Measurements from ENCODE around the gene OPCML. TPM values are rescaled to one million over a fixed set of nuclear protein-coding genes. Genes with fewer than 3 reads are reported as not detected.

Gene OPCML
- total RNA-seq, 2 experiments from 2014 or later: not detected

- Mint-ChIP-seq H3K27me3 (no peaks in the 10 kb centered on the region), H3K9me3 (no peaks in the 10 kb centered on the region), H3K36me3 (ENCODE audit: low read depth) (no peaks in the 10 kb centered on the region), H3K4me3 (no peak overlapping the region), H3K27ac (no peak overlapping the region), H3K4me1 (no peaks in the 10 kb centered on the region)
- CTCF ChIA-PET: interaction anchor here (0.5 kb wide), 1 partner anchor 76 kb away, joined by 3 read pairs; no protein-coding TSS in a partner anchor
- DNase-seq: no peak
- POLR2A ChIA-PET: no interaction called here
Measured at GRCh38 chr11:133058501-133058900, 473.8 kb downstream of the OPCML start.

GRCh38 chr11:133053124-133053776 is 479.1 kb downstream of the OPCML start:
- H3K4me3 Mint-ChIP-seq: no peak overlapping the region
- ChIA-PET POLR2A (no interaction called here), CTCF (no interaction called here)
- H3K4me1 Mint-ChIP-seq: no peaks in the 10 kb centered on the region
- H3K36me3 Mint-ChIP-seq (ENCODE audit: low read depth): no peaks in the 10 kb centered on the region
- no peaks in the 10 kb centered on the region for H3K9me3 Mint-ChIP-seq
- no peak for DNase-seq
- H3K27ac Mint-ChIP-seq: no peak overlapping the region
- no peaks in the 10 kb centered on the region for H3K27me3 Mint-ChIP-seq

GRCh38 chr11:133052537-133052936 is 479.8 kb downstream of the OPCML start:
- Mint-ChIP-seq H3K4me1 (no peaks in the 10 kb centered on the region), H3K36me3 (ENCODE audit: low read depth) (no peaks in the 10 kb centered on the region), H3K27ac (no peak overlapping the region), H3K9me3 (no peaks in the 10 kb centered on the region), H3K4me3 (no peak overlapping the region), H3K27me3 (no peaks in the 10 kb centered on the region)
- ChIA-PET POLR2A (no interaction called here), CTCF (no interaction called here)
- DNase-seq: no peak

- ChIA-PET CTCF (interaction anchor here (0.5 kb wide), 1 partner anchor 1361 kb away, joined by 3 read pairs; no protein-coding TSS in a partner anchor), POLR2A (no interaction called here)
- H3K4me1 Mint-ChIP-seq: no peaks in the 10 kb centered on the region
- no peaks in the 10 kb centered on the region for H3K27me3 Mint-ChIP-seq
- H3K36me3 Mint-ChIP-seq (ENCODE audit: low read depth): no peaks in the 10 kb centered on the region
- no peak overlapping the region for H3K4me3 Mint-ChIP-seq
- no peak overlapping the region for H3K27ac Mint-ChIP-seq
- no peaks in the 10 kb centered on the region for H3K9me3 Mint-ChIP-seq
- no peak for DNase-seq
Measured at GRCh38 chr11:133049244-133050019, 482.9 kb downstream of the OPCML start.

GRCh38 chr11:133048270-133048669 is 484.0 kb downstream of the OPCML start:
- H3K27me3 Mint-ChIP-seq: no peaks in the 10 kb centered on the region
- ChIA-PET CTCF (no interaction called here), POLR2A (no interaction called here)
- no peak for DNase-seq
- H3K4me3 Mint-ChIP-seq: no peak overlapping the region
- H3K4me1 Mint-ChIP-seq: no peaks in the 10 kb centered on the region
- H3K9me3 Mint-ChIP-seq: no peaks in the 10 kb centered on the region
- no peaks in the 10 kb centered on the region for H3K36me3 Mint-ChIP-seq (ENCODE audit: low read depth)
- no peak overlapping the region for H3K27ac Mint-ChIP-seq

- CTCF ChIA-PET: no interaction called here
- H3K27me3 Mint-ChIP-seq: no peaks in the 10 kb centered on the region
- no peak overlapping the region for H3K27ac Mint-ChIP-seq
- no peaks in the 10 kb centered on the region for H3K4me1 Mint-ChIP-seq
- H3K4me3 Mint-ChIP-seq: no peak overlapping the region
- POLR2A ChIA-PET: no interaction called here
- no peaks in the 10 kb centered on the region for H3K9me3 Mint-ChIP-seq
- DNase-seq: no peak
- no peaks in the 10 kb centered on the region for H3K36me3 Mint-ChIP-seq (ENCODE audit: low read depth)
Measured at GRCh38 chr11:133047771-133048115, 484.6 kb downstream of the OPCML start.

- POLR2A ChIA-PET: no interaction called here
- no peak for DNase-seq
- H3K27ac Mint-ChIP-seq: no peak overlapping the region
- H3K27me3 Mint-ChIP-seq: no peaks in the 10 kb centered on the region
- H3K4me3 Mint-ChIP-seq: no peak overlapping the region
- no peaks in the 10 kb centered on the region for H3K4me1 Mint-ChIP-seq
- no peaks in the 10 kb centered on the region for H3K36me3 Mint-ChIP-seq (ENCODE audit: low read depth)
- CTCF ChIA-PET: no interaction called here
- H3K9me3 Mint-ChIP-seq: no peaks in the 10 kb centered on the region
Measured at GRCh38 chr11:133047036-133047770, 485.1 kb downstream of the OPCML start.

GRCh38 chr11:133046252-133046651 is 486.0 kb downstream of the OPCML start:
- Mint-ChIP-seq H3K27me3 (no peaks in the 10 kb centered on the region), H3K9me3 (no peaks in the 10 kb centered on the region), H3K4me3 (no peak overlapping the region), H3K4me1 (no peaks in the 10 kb centered on the region), H3K36me3 (ENCODE audit: low read depth) (no peaks in the 10 kb centered on the region), H3K27ac (no peak overlapping the region)
- ChIA-PET CTCF (no interaction called here), POLR2A (no interaction called here)
- no peak for DNase-seq

- Mint-ChIP-seq H3K27me3 (no peaks in the 10 kb centered on the region), H3K4me1 (no peaks in the 10 kb centered on the region), H3K9me3 (peaks cover 4% of the 10 kb centered on the region), H3K36me3 (ENCODE audit: low read depth) (no peaks in the 10 kb centered on the region), H3K27ac (no peak overlapping the region), H3K4me3 (no peak overlapping the region)
- POLR2A ChIA-PET: no interaction called here
- CTCF ChIA-PET: no interaction called here
- no peak for DNase-seq
Measured at GRCh38 chr11:133041928-133042882, 490.1 kb downstream of the OPCML start.

- H3K4me1 Mint-ChIP-seq: no peaks in the 10 kb centered on the region
- H3K27ac Mint-ChIP-seq: no peak overlapping the region
- no peaks in the 10 kb centered on the region for H3K27me3 Mint-ChIP-seq
- ChIA-PET CTCF (no interaction called here), POLR2A (no interaction called here)
- no peak for DNase-seq
- H3K9me3 Mint-ChIP-seq: peaks cover 4% of the 10 kb centered on the region
- H3K36me3 Mint-ChIP-seq (ENCODE audit: low read depth): no peaks in the 10 kb centered on the region
- no peak overlapping the region for H3K4me3 Mint-ChIP-seq
Measured at GRCh38 chr11:133041181-133041580, 491.1 kb downstream of the OPCML start.

- H3K27ac Mint-ChIP-seq: no peak overlapping the region
- H3K36me3 Mint-ChIP-seq (ENCODE audit: low read depth): no peaks in the 10 kb centered on the region
- H3K4me1 Mint-ChIP-seq: no peaks in the 10 kb centered on the region
- no peak overlapping the region for H3K4me3 Mint-ChIP-seq
- no peaks in the 10 kb centered on the region for H3K27me3 Mint-ChIP-seq
- ChIA-PET POLR2A (no interaction called here), CTCF (no interaction called here)
- DNase-seq: no peak
- H3K9me3 Mint-ChIP-seq: peaks cover 4% of the 10 kb centered on the region
Measured at GRCh38 chr11:133040289-133040900, 491.9 kb downstream of the OPCML start.

GRCh38 chr11:133038850-133039249 is 493.5 kb downstream of the OPCML start:
- H3K4me1 Mint-ChIP-seq: no peaks in the 10 kb centered on the region
- CTCF ChIA-PET: no interaction called here
- no peaks in the 10 kb centered on the region for H3K27me3 Mint-ChIP-seq

More at GRCh38 chr11:133038850-133039249, 493.5 kb downstream of the OPCML start:
- no peak for DNase-seq
- Mint-ChIP-seq H3K9me3 (peaks cover 4% of the 10 kb centered on the region), H3K27ac (no peak overlapping the region), H3K36me3 (ENCODE audit: low read depth) (no peaks in the 10 kb centered on the region), H3K4me3 (no peak overlapping the region)
- POLR2A ChIA-PET: no interaction called here

Measured in activated CD4-positive, alpha-beta memory T cell treated with anti-CD3 and anti-CD28 coated beads, Interleukin-2, amount 10 ng/mL, durations not matched to agents 7 days and 5 days (primary cell).